AG09319 (cell line): ENCODE data around the gene FEM1C.

Source experiments
- DNase-seq: peaks from one replicate; pipeline ENCODE4 v3.0.0-alpha.2; 2010; ENCODE audit warnings: low read depth; ENCODE audit errors: extremely low read depth
- TF ChIP-seq, protein P1 (sequence below): IDR thresholded peaks from 2 replicates; pipeline ENCODE4 v1.5.1; 2011; ENCODE audit warnings: low read depth, mild to moderate bottlenecking, inconsistent platforms, low read length, moderate library complexity

Gene FEM1C

DNA sequence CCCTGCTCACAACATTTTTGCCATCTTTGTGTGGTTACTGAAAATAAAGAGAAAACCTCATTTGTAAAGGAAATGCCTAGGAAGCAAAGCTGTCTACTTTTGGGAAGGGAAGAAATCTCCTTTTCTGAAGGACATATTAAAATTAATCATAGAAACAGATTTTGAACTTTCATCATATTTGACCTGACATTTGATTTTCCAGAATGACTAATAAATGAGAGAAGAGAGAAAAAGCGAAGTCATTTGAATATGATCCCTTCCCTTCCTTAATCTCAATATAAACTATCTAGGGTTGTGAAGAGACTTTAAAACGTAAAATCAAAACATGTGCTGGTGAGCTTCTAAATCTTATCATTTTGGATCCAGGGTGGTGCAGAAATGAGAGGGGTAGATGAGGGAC is 66.3 kb downstream of the FEM1C start:
- TF ChIP-seq, protein P1, sequence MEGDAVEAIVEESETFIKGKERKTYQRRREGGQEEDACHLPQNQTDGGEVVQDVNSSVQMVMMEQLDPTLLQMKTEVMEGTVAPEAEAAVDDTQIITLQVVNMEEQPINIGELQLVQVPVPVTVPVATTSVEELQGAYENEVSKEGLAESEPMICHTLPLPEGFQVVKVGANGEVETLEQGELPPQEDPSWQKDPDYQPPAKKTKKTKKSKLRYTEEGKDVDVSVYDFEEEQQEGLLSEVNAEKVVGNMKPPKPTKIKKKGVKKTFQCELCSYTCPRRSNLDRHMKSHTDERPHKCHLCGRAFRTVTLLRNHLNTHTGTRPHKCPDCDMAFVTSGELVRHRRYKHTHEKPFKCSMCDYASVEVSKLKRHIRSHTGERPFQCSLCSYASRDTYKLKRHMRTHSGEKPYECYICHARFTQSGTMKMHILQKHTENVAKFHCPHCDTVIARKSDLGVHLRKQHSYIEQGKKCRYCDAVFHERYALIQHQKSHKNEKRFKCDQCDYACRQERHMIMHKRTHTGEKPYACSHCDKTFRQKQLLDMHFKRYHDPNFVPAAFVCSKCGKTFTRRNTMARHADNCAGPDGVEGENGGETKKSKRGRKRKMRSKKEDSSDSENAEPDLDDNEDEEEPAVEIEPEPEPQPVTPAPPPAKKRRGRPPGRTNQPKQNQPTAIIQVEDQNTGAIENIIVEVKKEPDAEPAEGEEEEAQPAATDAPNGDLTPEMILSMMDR: no peak
- DNase-seq: no peak

DNA sequence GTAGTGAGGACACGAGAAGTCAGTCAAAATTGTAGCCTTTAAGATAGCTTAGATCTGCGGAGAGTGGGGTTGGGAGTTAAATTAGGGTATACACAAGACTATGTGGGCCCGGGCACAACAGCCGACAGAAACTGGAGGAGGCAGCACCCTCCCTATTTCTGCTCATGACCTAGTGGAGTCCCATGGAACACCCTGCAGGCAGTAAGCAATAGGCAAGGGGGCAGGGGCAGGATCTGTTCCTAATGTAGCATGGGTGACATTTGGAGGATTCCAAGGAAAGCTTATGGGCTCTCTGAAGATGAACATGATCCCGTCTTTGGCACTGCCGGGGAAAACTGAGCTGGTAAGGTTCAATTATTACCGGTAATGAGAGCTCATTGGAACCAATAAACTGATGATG is 67.0 kb downstream of the FEM1C start:
- TF ChIP-seq, protein P1: no peak
- DNase-seq: no peak

DNA sequence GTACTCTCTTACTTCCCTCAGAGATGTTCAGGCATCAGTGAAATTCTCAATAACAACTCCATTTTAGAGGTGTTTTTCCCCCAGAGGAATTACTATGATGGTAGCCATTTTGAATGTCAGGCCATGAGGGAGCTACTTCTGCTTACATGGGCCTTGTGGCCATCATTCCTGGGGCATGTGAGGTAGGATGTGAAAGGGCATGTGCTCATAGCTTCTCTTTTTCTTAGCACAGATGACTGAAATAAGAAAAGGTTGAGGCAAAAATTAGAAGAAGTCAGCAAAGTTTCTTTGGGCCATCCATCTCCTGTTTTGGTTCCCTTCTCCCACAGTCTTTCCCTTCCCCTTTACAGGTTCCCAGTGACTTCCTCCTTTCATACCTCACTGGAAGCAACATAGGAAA is 68.8 kb downstream of the FEM1C start:
- TF ChIP-seq, protein P1: no peak
- DNase-seq: no peak

DNA sequence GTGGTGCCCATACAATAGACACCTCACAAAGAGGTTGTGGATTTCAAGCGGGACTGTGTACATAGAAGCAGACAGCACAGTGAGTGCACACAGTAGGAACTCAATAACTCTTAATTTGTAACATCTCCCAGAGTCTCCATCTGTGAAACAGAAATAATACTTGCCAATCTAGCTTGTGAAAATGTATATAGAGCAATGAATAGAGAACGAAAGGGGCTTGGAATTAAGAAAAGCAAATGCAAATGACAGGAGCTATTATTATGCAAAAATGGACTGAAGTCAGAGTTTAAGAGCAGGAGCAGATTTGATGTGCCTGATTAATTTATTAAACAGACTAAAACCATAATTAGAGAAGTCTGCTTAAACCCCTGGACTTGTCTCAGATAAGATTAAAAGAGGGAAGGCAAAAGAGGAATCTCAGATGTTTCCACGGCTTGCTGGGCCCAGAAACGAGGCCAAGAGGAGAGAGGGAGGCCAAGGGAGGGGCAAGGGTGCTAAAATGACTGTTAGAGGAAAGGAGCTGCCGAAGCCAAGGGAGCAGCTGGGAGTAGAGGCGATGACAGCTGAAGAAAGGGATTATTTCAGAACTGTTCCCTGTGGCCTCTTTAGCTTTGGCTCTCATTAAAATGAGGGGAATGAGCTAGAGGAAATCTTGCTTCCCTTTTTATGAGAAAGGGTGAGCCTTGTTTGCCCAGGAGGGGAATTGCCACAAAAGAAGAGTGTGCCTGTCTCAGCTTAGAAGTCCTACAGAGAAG is 72.1 kb downstream of the FEM1C start:
- no peak for DNase-seq
- TF ChIP-seq, protein P1: no peak

DNA sequence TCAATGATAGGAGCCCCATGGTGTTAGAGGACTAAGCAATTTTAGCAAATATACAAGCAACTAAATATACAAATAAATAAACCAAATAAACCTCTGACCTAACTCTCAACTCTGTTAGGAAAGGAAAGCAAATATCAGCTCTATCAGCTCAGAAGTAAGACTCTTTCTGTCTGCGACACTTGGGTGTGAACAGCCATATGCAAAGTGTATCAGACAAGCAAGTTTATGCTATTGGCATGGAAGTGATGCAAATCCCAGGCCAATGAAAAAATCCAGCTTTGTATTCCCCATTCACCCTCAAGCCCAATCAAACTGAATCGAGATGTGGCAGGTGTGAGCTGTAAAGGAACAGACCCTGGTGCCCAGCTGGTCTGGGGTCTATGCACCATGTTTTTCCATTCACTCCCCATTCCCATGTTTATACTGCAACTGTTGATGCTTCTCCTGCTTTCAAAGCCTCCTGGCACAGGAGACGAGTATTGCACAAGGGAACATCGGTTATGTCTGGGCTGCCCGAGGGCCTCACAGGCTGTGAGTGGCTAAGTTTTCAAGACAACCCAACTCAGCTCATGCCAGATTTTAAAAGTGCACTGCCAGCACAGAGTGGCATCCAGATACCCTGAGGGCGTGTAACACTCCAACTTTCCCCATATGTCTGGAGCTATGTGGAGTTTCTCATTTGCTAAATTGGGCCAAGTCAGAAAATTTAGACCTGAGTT is 73.1 kb downstream of the FEM1C start:
- DNase-seq: no peak
- TF ChIP-seq, protein P1: no peak

DNA sequence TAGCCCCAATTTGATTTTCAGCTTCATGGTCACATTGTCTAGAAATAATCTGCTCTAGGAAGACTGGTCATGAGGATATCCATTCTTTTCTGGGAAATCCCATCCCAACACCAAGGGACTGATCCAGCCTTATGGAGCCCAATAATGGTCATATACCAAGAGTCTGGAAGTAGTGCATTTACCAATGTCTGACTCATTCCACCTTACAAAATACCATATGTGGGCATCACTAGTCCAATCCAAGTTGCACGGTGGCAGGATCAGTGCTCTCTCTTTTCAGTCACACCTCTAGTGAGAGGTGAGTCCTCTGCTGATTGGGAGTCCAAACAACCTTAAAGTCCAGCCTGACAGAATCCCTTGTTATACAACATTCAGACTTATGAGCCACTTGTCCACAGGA is 73.7 kb downstream of the FEM1C start:
- TF ChIP-seq, protein P1: no peak
- DNase-seq: no peak
